Heart left ventricle (tissue), 16 donors: Measurements from ENCODE around the gene DLG1. TPM values are rescaled to one million over a fixed set of nuclear protein-coding genes. Genes with fewer than 3 reads are reported as not detected.

ENCODE experiments used
- ATAC-seq, 4 donors: fragments of 200-7000 bp; cut with Tn5 transposase; one replicate each; pipeline ENCODE4 v1.9.1; 2020 to 2022; ENCODE audit warnings: moderate library complexity in 4 of 4, mild to moderate bottlenecking in 3 of 4, moderate number of reproducible peaks in 1 of 4
- DNase-seq, 5 donors: peaks; one replicate each; pipeline ENCODE4 v3.0.0-alpha.2; 2020
- H3K27ac ChIP-seq, 12 donors: fragments of 200-600 bp; sonication (generic) in 4 of 12; one replicate each; pipeline versions ENCODE4 v1.5.0 to v1.8.0; 2016 to 2022; ENCODE audit warnings: mild to moderate bottlenecking in 2 of 12
- H3K27me3 ChIP-seq, 9 donors: fragments of 200-600 bp; sonication (generic) in 2 of 9; one replicate each; pipeline versions ENCODE4 v1.5.1 to v1.8.0; 2016 to 2022; ENCODE audit warnings: mild to moderate bottlenecking in 3 of 9
- H3K36me3 ChIP-seq, 9 donors: fragments of 200-600 bp; sonication (generic) in 2 of 9; one replicate each; pipeline versions ENCODE4 v1.5.0 to v1.8.0; 2018 to 2022; ENCODE audit warnings: mild to moderate bottlenecking in 2 of 9
- H3K4me1 ChIP-seq, 12 donors: fragments of 200-600 bp; sonication (generic) in 4 of 12; one replicate each; pipeline versions ENCODE4 v1.5.0 to v1.8.0; 2016 to 2022; ENCODE audit warnings: mild to moderate bottlenecking in 3 of 12
- H3K4me3 ChIP-seq, 12 donors: fragments of 200-600 bp; sonication (generic) in 4 of 12; one replicate each; pipeline versions ENCODE4 v1.5.0 to v1.8.0; 2017 to 2022; ENCODE audit warnings: mild to moderate bottlenecking in 9 of 12, moderate library complexity in 4 of 12
- H3K9me3 ChIP-seq, 12 donors: fragments of 200-600 bp; sonication (generic) in 4 of 12; one replicate each; pipeline versions ENCODE4 v1.5.0 to v1.8.0; 2016 to 2022; ENCODE audit warnings: mild to moderate bottlenecking in 1 of 12
- CTCF ChIP-seq, 12 donors: fragments of 200-600 bp; sonication (generic) in 4 of 12; IDR thresholded peaks; one replicate each; pipeline versions ENCODE4 v1.5.0 to v1.8.0; 2018 to 2022; ENCODE audit warnings: antibody characterized with exemption in 12 of 12, mild to moderate bottlenecking in 5 of 12
- POLR2A ChIP-seq, 2 donors: fragments of 450-650 bp; IDR thresholded peaks; one replicate each; pipeline ENCODE4 v1.6.1; 2017; ENCODE audit warnings: antibody characterized with exemption in 2 of 2, mild to moderate bottlenecking in 2 of 2, moderate library complexity in 2 of 2
- WGBS, 4 donors: extraction: QIAGEN DNeasy Blood & Tissue Kit in 2 of 4; methylation state at CpG; one replicate each; pipeline versions ENCODE4 v1.1.5 to v1.1.7; 2013 to 2018; 5-methylcytosine and 5-hydroxymethylcytosine counted together
- intact Hi-C, 10 donors: fragments of 100-400 bp; cut with DNase I; formaldehyde crosslinking; loops; one replicate each; pipeline versions ENCODE4 v1.11.1 to v1.14.2; 2022
- polyA plus RNA-seq, 2 donors: library from polyadenylated mRNA; stranded (reverse); fragments of 200-250 nt; gene quantifications; one replicate each; pipeline ENCODE4 v1.2.3, GENCODE V29; 2013
- total RNA-seq, 9 donors: library from RNA; depleted of rRNA in 2 of 9; stranded (reverse); fragments of >200 nt in 2 of 9; fragmentation: NEBNext Ultra II Directional in 3 of 9; extraction: Animal tissue kit (Norgen Biotek cat#: 25700) in 3 of 9; gene quantifications; one replicate each; pipeline versions ENCODE4 v1.1.0 to v1.2.4, GENCODE V29; 2016 to 2023
- donor health status: ischemic (EF 13 %, LVEDD 7.1; RV severe dilation, severe dysfunction).
- donor health status: healthy with polysubstance abuse.
- donor health status: DM: no; HTN: yes; CAD: no.
- donor health status: DM: no; HTN: no; CAD: no.
- donor health status: ischemic (EF 25% LVEDD 6.9; RV normal size, moderate dysfunction).
- donor health status: ischemic (EF 25% LVEDD 5.7; RV mildly dilated, moderate dysfunction).
- donor health status: healthy.
- donor health status: DM: yes; HTN: yes; CAD: no.
- donor health status: ischemic (EF 35%, LVEDD 5.7; RV mildly dilated, moderate dysfunction).
- donor health status: nonischemic (EF 11% LVEDD 7.7; RV severe dilation, severe dysfunction).
- donor health status: DM: yes; HTN: yes; CAD: no.
- donor health status: PGD.
- donor health status: ischemic (EF 29% LVEDD 5.4; RV normal size, mild dysfunction).
- donor health status: nonischemic (EF 23%, LVEDD 6.1; RV moderate dilation, normal function).

DLG1 gene
- total and polyA plus RNA-seq, 11 donors: 17.4 to 151 (median 63.6) TPM

- intact Hi-C loops: loop anchor here in 3 of 10 donors (10.0 kb wide), 2 partner anchors 177 to 207 kb away; no protein-coding TSS in a partner anchor
- DNase-seq: peak in 4 of 5 donors; percentile 27 to 50 (median 33)
Measured at GRCh38 chr3:197181741-197182140, 116.7 kb downstream of the DLG1 start.

GRCh38 chr3:197178998-197179397 lies 119.4 kb downstream of the DLG1 start:
- peak in 3 of 4 donors; percentile 28 to 58 (median 54) for ATAC-seq
- peak overlapping the region in 1 of 12 donors; percentile 14 for H3K27ac ChIP-seq
- no peaks in the 10 kb centered on the region for H3K27me3 ChIP-seq
- 59 to 67% (median 64%) methylated on average over 5 of the region's 5 CpGs for WGBS, 4 donors
- H3K36me3 ChIP-seq: no peaks in the 10 kb centered on the region
- no peaks in the 10 kb centered on the region for H3K9me3 ChIP-seq
- DNase-seq: no peak
- no peak overlapping the region for H3K4me3 ChIP-seq
- peaks cover 0 to 36% (median 16%) of the 10 kb centered on the region in 12 donors for H3K4me1 ChIP-seq
- no peak for TF ChIP-seq POLR2A (IDR thresholded peaks at IDR 0.05)
- no peak for TF ChIP-seq CTCF (IDR thresholded peaks at IDR 0.05)
- intact Hi-C loops: no loop called here

More at GRCh38 chr3:197181741-197182140, 116.7 kb downstream of the DLG1 start:
- peaks cover 0 to 33% (median 16%) of the 10 kb centered on the region in 12 donors for H3K4me1 ChIP-seq
- ATAC-seq: peak in 3 of 4 donors; percentile 73 to 78 (median 75)
- H3K9me3 ChIP-seq: no peaks in the 10 kb centered on the region
- no peak for TF ChIP-seq CTCF (IDR thresholded peaks at IDR 0.05)
- no peak for TF ChIP-seq POLR2A (IDR thresholded peaks at IDR 0.05)
- H3K4me3 ChIP-seq: peak overlapping the region in 1 of 12 donors; percentile 3
- peak overlapping the region in 1 of 12 donors; percentile 10 for H3K27ac ChIP-seq
- H3K27me3 ChIP-seq: no peaks in the 10 kb centered on the region
- H3K36me3 ChIP-seq: no peaks in the 10 kb centered on the region
- 31 to 49% (median 40%) methylated on average over 6 of the region's 6 CpGs for WGBS, 4 donors

- no peak overlapping the region for H3K4me3 ChIP-seq
- intact Hi-C loops: no loop called here
- H3K36me3 ChIP-seq: no peaks in the 10 kb centered on the region
- H3K4me1 ChIP-seq: peaks cover 0 to 14% (median 1%) of the 10 kb centered on the region in 12 donors
- ATAC-seq (no peak), DNase-seq (no peak)
- H3K27me3 ChIP-seq: no peaks in the 10 kb centered on the region
- H3K9me3 ChIP-seq: no peaks in the 10 kb centered on the region
- H3K27ac ChIP-seq: no peak overlapping the region
- WGBS, 4 donors: 50 to 62% (median 58%) methylated on average over 3 of the region's 3 CpGs
- no peak for TF ChIP-seq CTCF (IDR thresholded peaks at IDR 0.05)
- no peak for TF ChIP-seq POLR2A (IDR thresholded peaks at IDR 0.05)
Measured at GRCh38 chr3:197175503-197175902, 122.9 kb downstream of the DLG1 start.

- ATAC-seq: no peak
- Histone ChIP-seq H3K36me3 (no peaks in the 10 kb centered on the region), H3K9me3 (no peaks in the 10 kb centered on the region), H3K27ac (no peak overlapping the region), H3K4me3 (no peak overlapping the region), H3K27me3 (no peaks in the 10 kb centered on the region), H3K4me1 (peaks cover 0 to 13% (median 0%) of the 10 kb centered on the region in 12 donors)
- TF ChIP-seq POLR2A (IDR thresholded peaks at IDR 0.05) (no peak), CTCF (IDR thresholded peaks at IDR 0.05) (no peak)
- intact Hi-C loops: no loop called here
- DNase-seq: no peak
- WGBS, 4 donors: 77 to 81% (median 80%) methylated on average over 3 of the region's 3 CpGs
Measured at GRCh38 chr3:197174927-197175326, 123.5 kb downstream of the DLG1 start.
